Gastrocnemius medialis (tissue), 4 donors: ENCODE data around the gene ULBP3. TPM values are rescaled to one million over a fixed set of nuclear protein-coding genes. Genes with fewer than 3 reads are reported as not detected.
A peak's percentile ranks its signal among the peaks of the same experiment; 100 is the strongest.

ENCODE experiments used
- ATAC-seq, 2 donors: fragments of 150-250 bp; one replicate each; pipeline ENCODE4 v1.9.1; 2016
- DNase-seq, 2 donors: peaks; one replicate each; pipeline ENCODE4 v3.0.0-alpha.2; 2019
- H3K27ac ChIP-seq, 4 donors: fragments of 200-600 bp; sonication (generic); 1 replicate in 1 of 4; 2 replicates in 3 of 4; pipeline ENCODE4 v1.5.1; 2016 to 2018; ENCODE audit warnings: mild to moderate bottlenecking in 2 of 4, moderate library complexity in 1 of 4
- H3K27me3 ChIP-seq, 3 donors: fragments of 200-600 bp; sonication (generic) in 2 of 3; 1 replicate in 1 of 3; 2 replicates in 2 of 3; pipeline versions ENCODE4 v1.5.1 to v1.6.0; 2016 to 2019; ENCODE audit warnings: mild to moderate bottlenecking in 1 of 3, moderate library complexity in 1 of 3
- H3K36me3 ChIP-seq, 2 donors: fragments of 200-600 bp; sonication (generic) in 1 of 2; one replicate each; pipeline ENCODE4 v1.5.1; 2017 to 2018
- H3K4me1 ChIP-seq, 2 donors: fragments of 200-600 bp; sonication (generic) in 1 of 2; one replicate each; pipeline ENCODE4 v1.5.1; 2016 to 2017; ENCODE audit warnings: mild to moderate bottlenecking in 2 of 2
- H3K4me3 ChIP-seq, 4 donors: fragments of 200-600 bp; sonication (generic) in 3 of 4; 1 replicate in 1 of 4; 2 replicates in 3 of 4; pipeline ENCODE4 v1.5.1; 2016 to 2019; ENCODE audit warnings: mild to moderate bottlenecking in 2 of 4
- H3K9me3 ChIP-seq, 3 donors: fragments of 200-600 bp; sonication (generic) in 2 of 3; 1 replicate in 1 of 3; 2 replicates in 2 of 3; pipeline ENCODE4 v1.5.1; 2016 to 2019
- CTCF ChIP-seq, 5 experiments: fragments of 450-650 bp in 3 of 5; fragments of 200-600 bp in 2 of 5; sonication (generic) in 2 of 5; IDR thresholded peaks in 4 of 5; conservative IDR thresholded peaks in 1 of 5; 1 replicate in 4 of 5; 2 replicates in 1 of 5; pipeline ENCODE4 v1.5.1; 2016 to 2019; ENCODE audit warnings: antibody characterized with exemption in 5 of 5, mild to moderate bottlenecking in 3 of 5, moderate library complexity in 3 of 5
- POLR2A ChIP-seq, 2 donors: fragments of 450-650 bp; IDR thresholded peaks; one replicate each; pipeline ENCODE4 v1.6.1; 2017; ENCODE audit warnings: antibody characterized with exemption in 2 of 2, mild to moderate bottlenecking in 2 of 2, moderate library complexity in 2 of 2
- in situ Hi-C, 4 donors: fragments of 200-750 bp; cut with MboI; loops; one replicate each; pipeline versions ENCODE4 v1.15.0 to v1.8.0; 2017; ENCODE audit warnings: low sequenced_read_pairs in 4 of 4
- intact Hi-C: fragments of 100-400 bp; cut with DNase I; formaldehyde crosslinking; loops from one replicate; pipeline ENCODE4 v1.15.1; 2023; ENCODE audit warnings: low total_unique reads
- total RNA-seq, 4 donors: library from RNA; depleted of rRNA; stranded (reverse); fragments of >200 nt; gene quantifications; one replicate each; pipeline versions ENCODE4 v1.1.0 to v1.2.3, GENCODE V29; 2016

ULBP3 gene
- total RNA-seq: 1 to 10 TPM in 1 of 4 donors, not detected in 3; 1.1 TPM

GRCh38 chr6:150068720-150069648, at the start of gene ULBP3:
ULBP3 (minus strand) TSS chr6:150069121; CDS start chr6:150069066, 55 bp downstream.
- Histone ChIP-seq H3K27ac (peak within 1 kb of the TSS; percentile 50 to 68 (median 57)), H3K36me3 (no peaks in the 10 kb centered on the region), H3K27me3 (no peaks in the 10 kb centered on the region), H3K4me1 (peaks cover 3 to 4% of the 10 kb centered on the region in 2 donors), H3K9me3 (no peaks in the 10 kb centered on the region), H3K4me3 (peak within 1 kb of the TSS; percentile 67 to 91 (median 71))
- in situ Hi-C loops (loop anchor here in 3 of 4 donors (25.0 kb wide), 1 partner anchor 743 kb away; no protein-coding TSS in a partner anchor), intact Hi-C loops (no loop called here)
- peak; percentile 77 to 83 for ATAC-seq
- DNase-seq: peak; percentile 69 to 83
- TF ChIP-seq CTCF (IDR thresholded peaks at IDR 0.05 in 4 of 5, conservative IDR thresholded peaks at IDR 0.05 in 1 of 5): peak in 4 of 5 experiments; percentile 27 to 67 (median 50)
- TF ChIP-seq POLR2A (IDR thresholded peaks at IDR 0.05): peak; percentile 42 to 71

- Histone ChIP-seq H3K27me3 (no peaks in the 10 kb centered on the region), H3K9me3 (no peaks in the 10 kb centered on the region), H3K27ac (no peak overlapping the region), H3K36me3 (no peaks in the 10 kb centered on the region), H3K4me1 (no peaks in the 10 kb centered on the region), H3K4me3 (no peak overlapping the region)
- no peak for DNase-seq
- in situ Hi-C loops (no loop called here), intact Hi-C loops (no loop called here)
- ATAC-seq: no peak
- TF ChIP-seq POLR2A (IDR thresholded peaks at IDR 0.05) (no peak), CTCF (IDR thresholded peaks at IDR 0.05 in 4 of 5, conservative IDR thresholded peaks at IDR 0.05 in 1 of 5) (no peak)
Measured at GRCh38 chr6:150118627-150119026, 49.7 kb upstream of the ULBP3 start.

- no peak overlapping the region for H3K27ac ChIP-seq
- H3K9me3 ChIP-seq: no peaks in the 10 kb centered on the region
- ATAC-seq (no peak), DNase-seq (no peak)
- no peaks in the 10 kb centered on the region for H3K36me3 ChIP-seq
- H3K4me3 ChIP-seq: no peak overlapping the region
- in situ Hi-C loops: no loop called here
- no peaks in the 10 kb centered on the region for H3K27me3 ChIP-seq
- TF ChIP-seq CTCF (IDR thresholded peaks at IDR 0.05 in 4 of 5, conservative IDR thresholded peaks at IDR 0.05 in 1 of 5) (no peak), POLR2A (IDR thresholded peaks at IDR 0.05) (no peak)
- no peaks in the 10 kb centered on the region for H3K4me1 ChIP-seq
- intact Hi-C loops: no loop called here
Measured at GRCh38 chr6:150118203-150118602, 49.3 kb upstream of the ULBP3 start.

GRCh38 chr6:150116200-150116800, 47.4 kb upstream of the ULBP3 start:
- Histone ChIP-seq H3K9me3 (no peaks in the 10 kb centered on the region), H3K4me3 (no peak overlapping the region), H3K4me1 (no peaks in the 10 kb centered on the region), H3K36me3 (no peaks in the 10 kb centered on the region), H3K27me3 (no peaks in the 10 kb centered on the region), H3K27ac (no peak overlapping the region)
- no peak for ATAC-seq
- no peak for DNase-seq
- in situ Hi-C loops (no loop called here), intact Hi-C loops (no loop called here)
- TF ChIP-seq CTCF (IDR thresholded peaks at IDR 0.05 in 4 of 5, conservative IDR thresholded peaks at IDR 0.05 in 1 of 5) (no peak), POLR2A (IDR thresholded peaks at IDR 0.05) (no peak)
